ENCODE results near the gene GPR61. TPM values are rescaled to one million over a fixed set of nuclear protein-coding genes. Genes with fewer than 3 reads are reported as not detected.

GPR61 gene
- polyA plus RNA-seq, 3 donors: 0.28 TPM; not detected in 2

GRCh38 chr1:109589177-109589576 is 49.5 kb downstream of the GPR61 start:
- no peak overlapping the region for H3K4me2 ChIP-seq (replicated peaks; ENCODE audit: extremely low read depth, low read length, poor library complexity, severe bottlenecking)
- 78% methylated on average over 3 of the region's 3 CpGs for WGBS (ENCODE audit: insufficient coverage)
- no peaks in the 10 kb centered on the region for H3K9me3 Mint-ChIP-seq
- H3K27ac Mint-ChIP-seq: peak overlapping the region in 3 of 7 donors; percentile 16 to 70 (median 17)
- no peaks in the 10 kb centered on the region for H3K27me3 Mint-ChIP-seq (ENCODE audit: low read depth in 3 of 3)
- peak overlapping the region in 1 of 2 donors; percentile 23 for H3K27ac ChIP-seq (ENCODE audit: low read depth in 1 of 2, low read length in 2 of 2)
- no peak for TF ChIP-seq CTCF (IDR thresholded peaks at IDR 0.05)
- H3K4me3 ChIP-seq (replicated peaks in 1 of 3; ENCODE audit: low read depth in 2 of 3, low read length in 3 of 3): no peak overlapping the region
- intact Hi-C loops (cut with micrococcal nuclease): loop anchor here in 1 of 2 donors (5.0 kb wide), 1 partner anchor 37 kb away; no protein-coding TSS in a partner anchor
- no peaks in the 10 kb centered on the region for H3K27me3 ChIP-seq (ENCODE audit: control insufficient read depth in 2 of 2, insufficient read depth in 2 of 2, low read length in 2 of 2)
- H3K36me3 Mint-ChIP-seq: peaks cover 84 to 93% of the 10 kb centered on the region in 2 donors
- peaks cover 89 to 100% of the 10 kb centered on the region in 2 donors for H3K36me3 ChIP-seq (replicated peaks in 1 of 2; ENCODE audit: control insufficient read depth in 1 of 2, insufficient read depth in 2 of 2, low read length in 2 of 2)
- peaks cover 31% of the 10 kb centered on the region for H4K20me1 ChIP-seq (ENCODE audit: insufficient read depth, low read length)
- no peak overlapping the region for H2AFZ ChIP-seq (ENCODE audit: insufficient read depth, low read depth, low read length, poor library complexity, severe bottlenecking)
- no peaks in the 10 kb centered on the region for H3K9me3 ChIP-seq (replicated peaks in 1 of 2; ENCODE audit: control insufficient read depth in 1 of 2, insufficient read depth in 1 of 2, low read length in 2 of 2)
- no peak overlapping the region for H3K9ac ChIP-seq (ENCODE audit: insufficient read depth, low read length, poor library complexity, severe bottlenecking)
- H3K4me1 ChIP-seq (ENCODE audit: control insufficient read depth in 1 of 2, insufficient read depth in 2 of 2, low read length in 2 of 2): peaks cover 0 to 7% of the 10 kb centered on the region in 2 donors
- DNase-seq: no peak
- peaks cover 10% of the 10 kb centered on the region for H3K4me1 Mint-ChIP-seq
- peaks cover 11% of the 10 kb centered on the region for H3K79me2 ChIP-seq (ENCODE audit: insufficient read depth, low read length)
- H3K4me3 Mint-ChIP-seq: no peak overlapping the region

- H3K27me3 Mint-ChIP-seq (ENCODE audit: low read depth in 3 of 3): no peaks in the 10 kb centered on the region
- Histone ChIP-seq H2AFZ (ENCODE audit: insufficient read depth, low read depth, low read length, poor library complexity, severe bottlenecking) (no peak overlapping the region), H4K20me1 (ENCODE audit: insufficient read depth, low read length) (peaks cover 26% of the 10 kb centered on the region), H3K4me2 (replicated peaks; ENCODE audit: extremely low read depth, low read length, poor library complexity, severe bottlenecking) (no peak overlapping the region), H3K9ac (ENCODE audit: insufficient read depth, low read length, poor library complexity, severe bottlenecking) (no peak overlapping the region), H3K27ac (ENCODE audit: low read depth in 1 of 2, low read length in 2 of 2) (peak overlapping the region in 1 of 2 donors; percentile 23), H3K27me3 (ENCODE audit: control insufficient read depth in 2 of 2, insufficient read depth in 2 of 2, low read length in 2 of 2) (no peaks in the 10 kb centered on the region), H3K4me1 (ENCODE audit: control insufficient read depth in 1 of 2, insufficient read depth in 2 of 2, low read length in 2 of 2) (peaks cover 0 to 7% of the 10 kb centered on the region in 2 donors), H3K36me3 (replicated peaks in 1 of 2; ENCODE audit: control insufficient read depth in 1 of 2, insufficient read depth in 2 of 2, low read length in 2 of 2) (peaks cover 87 to 100% of the 10 kb centered on the region in 2 donors), H3K4me3 (replicated peaks in 1 of 3; ENCODE audit: low read depth in 2 of 3, low read length in 3 of 3) (no peak overlapping the region), H3K79me2 (ENCODE audit: insufficient read depth, low read length) (peaks cover 11% of the 10 kb centered on the region), H3K9me3 (replicated peaks in 1 of 2; ENCODE audit: control insufficient read depth in 1 of 2, insufficient read depth in 1 of 2, low read length in 2 of 2) (no peaks in the 10 kb centered on the region)
- intact Hi-C loops (cut with micrococcal nuclease): loop anchor here in 1 of 2 donors (5.0 kb wide), 1 partner anchor 37 kb away; no protein-coding TSS in a partner anchor
- no peak overlapping the region for H3K4me3 Mint-ChIP-seq
- peaks cover 81 to 93% of the 10 kb centered on the region in 2 donors for H3K36me3 Mint-ChIP-seq
- no peak for DNase-seq
- no peak for TF ChIP-seq CTCF (IDR thresholded peaks at IDR 0.05)
- H3K9me3 Mint-ChIP-seq: no peaks in the 10 kb centered on the region
- peaks cover 10% of the 10 kb centered on the region for H3K4me1 Mint-ChIP-seq
- peak overlapping the region in 1 of 7 donors; percentile 16 for H3K27ac Mint-ChIP-seq
Measured at GRCh38 chr1:109589679-109590078, 50.0 kb downstream of the GPR61 start.

Data from CD14-positive monocyte (primary cell).